Upper lobe of left lung (tissue), 4 donors: ENCODE measurements around the gene SLC9C2.

Experiments used
- CTCF ChIP-seq, 6 experiments: fragments of 450-650 bp in 4 of 6; fragments of 200-600 bp in 2 of 6; sonication (generic) in 2 of 6; IDR thresholded peaks; one replicate each; pipeline ENCODE4 v1.5.1; 2016 to 2019; ENCODE audit warnings: antibody characterized with exemption in 6 of 6
- POLR2A ChIP-seq, 4 donors: fragments of 450-650 bp; IDR thresholded peaks; one replicate each; pipeline ENCODE4 v1.5.1; 2016 to 2017; ENCODE audit warnings: antibody characterized with exemption in 4 of 4, mild to moderate bottlenecking in 2 of 4

GRCh38 chr1:173580658-173581057 lies 22.2 kb downstream of the SLC9C2 start:
- TF ChIP-seq POLR2A (IDR thresholded peaks at IDR 0.05) (no peak), CTCF (IDR thresholded peaks at IDR 0.05) (no peak)
